ENCODE measurements around the gene MLLT10. TPM values are rescaled to one million over a fixed set of nuclear protein-coding genes. Genes with fewer than 3 reads are reported as not detected.

MLLT10 gene
- total RNA-seq, 1 experiment from 2014 or later: 60.1 TPM

GRCh38 chr10:21625623-21626229 is 91.7 kb downstream of the MLLT10 start:
- peaks cover 18% of the 10 kb centered on the region for H3K36me3 Mint-ChIP-seq
- TF ChIP-seq CREB1 (CRISPR knock-in tag; IDR thresholded peaks at IDR 0.05) (no peak), ZNF281 (CRISPR knock-in tag; IDR thresholded peaks at IDR 0.05) (no peak), IRF2 (CRISPR knock-in tag; IDR thresholded peaks at IDR 0.05; ENCODE audit: borderline replicate concordance, low read depth) (no peak)
- no peaks in the 10 kb centered on the region for H3K9me3 Mint-ChIP-seq
- H3K4me3 Mint-ChIP-seq: no peak overlapping the region
- H3K4me1 Mint-ChIP-seq: peaks cover 7% of the 10 kb centered on the region; the same call in 1 of the 2 replicates
- no peak for DNase-seq (ENCODE audit: low spot score)
- no peaks in the 10 kb centered on the region for H3K27me3 Mint-ChIP-seq (ENCODE audit: low read depth)
- peak overlapping the region; percentile 82; the same call in 1 of the 2 replicates for H3K27ac Mint-ChIP-seq
- ChIA-PET POLR2A (no interaction called here), CTCF (no interaction called here)
- no peak for ATAC-seq

- ChIA-PET POLR2A (no interaction called here), CTCF (no interaction called here)
- ATAC-seq: no peak
- no peak overlapping the region for H3K4me3 Mint-ChIP-seq
- peaks cover 7% of the 10 kb centered on the region; the same call in 1 of the 2 replicates for H3K4me1 Mint-ChIP-seq
- H3K27ac Mint-ChIP-seq: peak overlapping the region; percentile 5
- peaks cover 23% of the 10 kb centered on the region for H3K36me3 Mint-ChIP-seq
- no peaks in the 10 kb centered on the region for H3K27me3 Mint-ChIP-seq (ENCODE audit: low read depth)
- no peaks in the 10 kb centered on the region for H3K9me3 Mint-ChIP-seq
- TF ChIP-seq EMX1 (CRISPR knock-in tag; IDR thresholded peaks at IDR 0.05): no peak
- no peak for TF ChIP-seq NR1H2 (CRISPR knock-in tag; IDR thresholded peaks at IDR 0.05)
- TF ChIP-seq MAX (CRISPR knock-in tag; IDR thresholded peaks at IDR 0.05): no peak
- TF ChIP-seq ATF6 (CRISPR knock-in tag; IDR thresholded peaks at IDR 0.05): no peak
- TF ChIP-seq ESRRA (CRISPR knock-in tag; IDR thresholded peaks at IDR 0.05; ENCODE audit: borderline replicate concordance): no peak
- TF ChIP-seq RORB (CRISPR knock-in tag; IDR thresholded peaks at IDR 0.05): no peak
- no peak for TF ChIP-seq MLX (CRISPR knock-in tag; IDR thresholded peaks at IDR 0.05)
- no peak for TF ChIP-seq ZNF423 (CRISPR knock-in tag; IDR thresholded peaks at IDR 0.05)
- no peak for TF ChIP-seq HMGXB4 (CRISPR knock-in tag; IDR thresholded peaks at IDR 0.05)
- no peak for TF ChIP-seq CREB1 (CRISPR knock-in tag; IDR thresholded peaks at IDR 0.05)
- TF ChIP-seq CDX4 (CRISPR knock-in tag; IDR thresholded peaks at IDR 0.05; ENCODE audit: borderline replicate concordance): no peak
- no peak for TF ChIP-seq ZNF232 (CRISPR knock-in tag; IDR thresholded peaks at IDR 0.05)
- no peak for TF ChIP-seq PRRX2 (CRISPR knock-in tag; IDR thresholded peaks at IDR 0.05)
- no peak for TF ChIP-seq ZNF263 (CRISPR knock-in tag; IDR thresholded peaks at IDR 0.05; ENCODE audit: low read depth)
- no peak for TF ChIP-seq ZNF219 (CRISPR knock-in tag; IDR thresholded peaks at IDR 0.05; ENCODE audit: borderline replicate concordance)
- no peak for TF ChIP-seq ZNF512 (CRISPR knock-in tag; IDR thresholded peaks at IDR 0.05; ENCODE audit: borderline replicate concordance)
- TF ChIP-seq MYBL2 (CRISPR knock-in tag; IDR thresholded peaks at IDR 0.05): no peak
- TF ChIP-seq ZBTB21 (CRISPR knock-in tag; IDR thresholded peaks at IDR 0.05; ENCODE audit: borderline replicate concordance): no peak
- TF ChIP-seq GTF2I (CRISPR knock-in tag; conservative IDR thresholded peaks at IDR 0.05): no peak
- DNase-seq (ENCODE audit: low spot score): no peak
Measured at GRCh38 chr10:21626457-21627161, 92.6 kb downstream of the MLLT10 start.

All from WTC11 (cell line).